Activated B cell treated with CpG ODN at 0.5 μM for 24 hours (primary cell): ENCODE results near the gene ABCA13. TPM values are rescaled to one million over a fixed set of nuclear protein-coding genes. Genes with fewer than 3 reads are reported as not detected.
"Not testable (repeated sequence)": the region's sequence is repeated elsewhere in the genome, so short reads cannot be mapped to it uniquely, and the experiment has no call there.

Experiments
- ATAC-seq: fragments of 200-7000 bp; cut with Tn5 transposase; one replicate; pipeline ENCODE4 v1.10.0; 2021; ENCODE audit warnings: low read depth, mild to moderate bottlenecking, moderate library complexity
- CTCF ChIA-PET: fragments of 350-600 bp; sonication (Branson Sonifier 250); formaldehyde crosslinking; loops from one replicate; lab custom pipeline; 2021; ENCODE audit warnings: antibody characterized with exemption; lab: Charles Lee
- POLR2A ChIA-PET: fragments of 350-600 bp; sonication (Branson Sonifier 250); formaldehyde crosslinking; loops from one replicate; lab custom pipeline; 2021; ENCODE audit warnings: antibody characterized with exemption; lab: Charles Lee
- DNase-seq: peaks from one replicate; pipeline ENCODE4 v3.0.0; 2022
- H3K27ac Mint-ChIP-seq: one replicate; pipeline ENCODE4 v1.8.0; 2020; ENCODE audit warnings: mixed read lengths
- H3K27me3 Mint-ChIP-seq: one replicate; pipeline ENCODE4 v1.8.0; 2021; ENCODE audit warnings: mixed read lengths
- H3K36me3 Mint-ChIP-seq: one replicate; pipeline ENCODE4 v1.8.0; 2021; ENCODE audit warnings: low read depth, mixed read lengths
- H3K4me1 Mint-ChIP-seq: one replicate; pipeline ENCODE4 v1.8.0; 2021; ENCODE audit warnings: mixed read lengths
- H3K4me3 Mint-ChIP-seq: one replicate; pipeline ENCODE4 v1.8.0; 2020; ENCODE audit warnings: mild to moderate bottlenecking, mixed read lengths
- H3K9me3 Mint-ChIP-seq: one replicate; pipeline ENCODE4 v1.8.0; 2020; ENCODE audit warnings: mixed read lengths
- intact Hi-C: fragments of 100-400 bp; cut with micrococcal nuclease; formaldehyde crosslinking; loops from one replicate; pipeline ENCODE4 v1.15.1; 2024
- total RNA-seq: library from RNA; stranded (reverse); gene quantifications from 2 replicates; pipeline ENCODE4 v1.2.3, GENCODE V29; 2022
- TF ChIP-seq, protein P1 (sequence below): fragments of 200-600 bp; IDR thresholded peaks from one replicate; pipeline ENCODE4 v1.8.0; 2022; ENCODE audit warnings: antibody characterized with exemption, mild to moderate bottlenecking

The ABCA13 gene
- total RNA-seq, 1 donor from 2014 or later = not detected

DNA sequence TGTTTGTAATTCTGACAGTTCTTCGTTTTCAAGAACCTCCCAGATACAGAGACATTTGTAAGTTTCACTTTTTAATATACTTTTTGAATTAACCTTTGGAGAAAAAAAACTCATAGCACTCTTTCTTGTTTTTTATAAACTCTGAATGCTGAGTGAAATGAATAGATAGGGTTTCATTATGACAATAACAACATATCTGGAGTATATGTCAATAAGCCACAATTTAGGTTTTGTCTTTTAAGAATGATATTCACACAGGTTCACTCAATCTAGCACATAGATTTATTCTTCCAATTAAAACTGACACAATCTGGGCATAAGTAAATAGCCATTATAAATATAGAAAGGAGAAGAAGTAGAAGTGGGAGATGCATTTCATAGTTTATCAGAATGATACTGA lies 21.7 kb downstream of the ABCA13 start:
- no peaks in the 10 kb centered on the region for H3K27me3 Mint-ChIP-seq
- intact Hi-C loops = no loop called here
- ChIA-PET POLR2A (no interaction called here), CTCF (no interaction called here)
- TF ChIP-seq, protein P1, sequence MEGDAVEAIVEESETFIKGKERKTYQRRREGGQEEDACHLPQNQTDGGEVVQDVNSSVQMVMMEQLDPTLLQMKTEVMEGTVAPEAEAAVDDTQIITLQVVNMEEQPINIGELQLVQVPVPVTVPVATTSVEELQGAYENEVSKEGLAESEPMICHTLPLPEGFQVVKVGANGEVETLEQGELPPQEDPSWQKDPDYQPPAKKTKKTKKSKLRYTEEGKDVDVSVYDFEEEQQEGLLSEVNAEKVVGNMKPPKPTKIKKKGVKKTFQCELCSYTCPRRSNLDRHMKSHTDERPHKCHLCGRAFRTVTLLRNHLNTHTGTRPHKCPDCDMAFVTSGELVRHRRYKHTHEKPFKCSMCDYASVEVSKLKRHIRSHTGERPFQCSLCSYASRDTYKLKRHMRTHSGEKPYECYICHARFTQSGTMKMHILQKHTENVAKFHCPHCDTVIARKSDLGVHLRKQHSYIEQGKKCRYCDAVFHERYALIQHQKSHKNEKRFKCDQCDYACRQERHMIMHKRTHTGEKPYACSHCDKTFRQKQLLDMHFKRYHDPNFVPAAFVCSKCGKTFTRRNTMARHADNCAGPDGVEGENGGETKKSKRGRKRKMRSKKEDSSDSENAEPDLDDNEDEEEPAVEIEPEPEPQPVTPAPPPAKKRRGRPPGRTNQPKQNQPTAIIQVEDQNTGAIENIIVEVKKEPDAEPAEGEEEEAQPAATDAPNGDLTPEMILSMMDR = no peak
- no peak for ATAC-seq
- H3K4me1 Mint-ChIP-seq = no peaks in the 10 kb centered on the region
- no peak overlapping the region for H3K27ac Mint-ChIP-seq
- H3K9me3 Mint-ChIP-seq = no peaks in the 10 kb centered on the region
- no peaks in the 10 kb centered on the region for H3K36me3 Mint-ChIP-seq
- no peak for DNase-seq
- H3K4me3 Mint-ChIP-seq = no peak overlapping the region

DNA sequence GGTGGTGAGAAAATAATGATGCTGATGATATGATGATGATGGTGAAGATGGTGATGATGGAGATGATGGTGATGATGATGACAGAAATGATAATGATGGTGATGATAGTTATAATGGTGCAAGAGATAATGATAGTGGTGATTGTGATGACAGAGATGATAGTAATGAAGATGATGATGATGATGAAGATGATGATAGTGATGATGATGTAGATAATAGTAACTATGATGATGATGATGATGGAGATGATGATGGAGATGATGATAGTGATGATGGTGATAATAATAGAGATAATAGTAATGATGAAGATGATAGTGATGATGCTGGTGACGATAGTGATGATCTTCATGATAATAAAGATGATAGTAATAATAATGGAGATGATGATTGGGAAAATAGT lies 22.2 kb downstream of the ABCA13 start:
- TF ChIP-seq, protein P1 = no peak
- ChIA-PET POLR2A (no interaction called here), CTCF (no interaction called here)
- no peaks in the 10 kb centered on the region for H3K27me3 Mint-ChIP-seq
- H3K9me3 Mint-ChIP-seq = no peaks in the 10 kb centered on the region
- intact Hi-C loops = no loop called here
- ATAC-seq = no peak
- no peaks in the 10 kb centered on the region for H3K4me1 Mint-ChIP-seq
- no peak for DNase-seq
- no peaks in the 10 kb centered on the region for H3K36me3 Mint-ChIP-seq
- H3K4me3 Mint-ChIP-seq = no peak overlapping the region
- H3K27ac Mint-ChIP-seq = no peak overlapping the region

DNA sequence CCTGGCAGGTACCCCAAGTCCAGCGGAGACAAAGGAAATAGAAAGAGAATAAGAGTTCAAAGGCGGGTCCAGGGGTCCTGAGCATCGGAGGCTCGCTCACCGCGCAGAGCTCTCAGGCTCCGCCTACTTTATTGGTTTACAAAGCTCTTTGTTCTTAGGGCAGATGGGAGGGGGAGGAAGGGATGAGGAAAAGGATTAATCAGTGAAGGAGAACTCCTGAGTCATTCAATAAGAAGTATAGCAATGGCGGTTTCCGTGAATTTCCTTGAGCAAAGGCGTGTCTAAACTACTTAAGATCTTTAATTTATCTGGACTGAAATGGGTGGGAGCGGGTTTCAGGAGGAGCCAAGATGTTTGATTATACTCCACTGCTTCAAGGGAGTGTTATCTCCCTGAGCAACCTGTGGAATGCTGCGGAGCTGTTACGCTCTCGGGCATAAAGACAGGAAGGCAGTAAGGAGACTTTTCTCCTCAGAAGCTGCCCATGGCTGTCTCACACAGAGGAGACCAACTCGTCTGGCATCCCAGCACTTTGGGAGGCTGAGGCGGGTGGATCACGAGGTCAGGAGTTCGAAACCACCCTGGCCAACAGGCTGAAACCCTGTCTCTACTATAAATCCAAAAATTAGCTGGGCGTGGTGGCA lies 29.8 kb downstream of the ABCA13 start:
- POLR2A ChIA-PET, H3K9me3 Mint-ChIP-seq, intact Hi-C loops, H3K27me3 Mint-ChIP-seq, H3K4me1 Mint-ChIP-seq, H3K4me3 Mint-ChIP-seq, CTCF ChIA-PET, ATAC-seq, DNase-seq, H3K27ac Mint-ChIP-seq, H3K36me3 Mint-ChIP-seq: not testable (repeated sequence)

DNA sequence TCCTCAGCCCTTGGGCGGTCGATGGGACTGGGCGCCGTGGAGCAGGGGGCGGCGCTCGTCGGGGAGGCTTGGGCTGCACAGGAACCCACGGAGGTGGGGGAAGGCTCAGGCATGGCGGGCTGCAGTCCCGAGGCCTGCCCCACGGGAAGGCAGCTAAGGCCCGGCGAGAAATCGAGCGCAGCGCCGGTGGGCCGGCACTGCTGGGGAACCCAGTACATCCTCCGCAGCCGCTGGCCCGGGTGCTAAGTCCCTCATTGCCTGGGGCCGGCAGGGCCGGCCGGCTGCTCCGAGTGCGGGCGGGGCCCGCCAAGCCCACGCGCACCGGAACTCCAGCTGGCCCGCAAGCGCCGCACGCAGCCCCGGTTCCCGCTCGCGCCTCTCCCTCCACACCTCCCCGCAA lies 31.7 kb downstream of the ABCA13 start:
- H3K4me1 Mint-ChIP-seq, CTCF ChIA-PET, H3K27me3 Mint-ChIP-seq, H3K27ac Mint-ChIP-seq, intact Hi-C loops, DNase-seq, POLR2A ChIA-PET, H3K9me3 Mint-ChIP-seq, ATAC-seq, H3K36me3 Mint-ChIP-seq, H3K4me3 Mint-ChIP-seq: not testable (repeated sequence)

- intact Hi-C loops = no loop called here
- TF ChIP-seq, protein P1 = no peak
- POLR2A ChIA-PET = no interaction called here
Measured at GRCh38 chr7:48207155-48207675, 36.0 kb downstream of the ABCA13 start.

GRCh38 chr7:48209004-48209600 lies 37.8 kb downstream of the ABCA13 start:
- TF ChIP-seq, protein P1 = no peak
- intact Hi-C loops = no loop called here
- no peaks in the 10 kb centered on the region for H3K9me3 Mint-ChIP-seq
- ChIA-PET POLR2A (no interaction called here), CTCF (no interaction called here)
- no peaks in the 10 kb centered on the region for H3K4me1 Mint-ChIP-seq
- DNase-seq (no peak), ATAC-seq (no peak)
- H3K27ac Mint-ChIP-seq = no peak overlapping the region
- no peaks in the 10 kb centered on the region for H3K36me3 Mint-ChIP-seq
- H3K27me3 Mint-ChIP-seq = peaks cover 2% of the 10 kb centered on the region
- no peak overlapping the region for H3K4me3 Mint-ChIP-seq

More at GRCh38 chr7:48207155-48207675, 36.0 kb downstream of the ABCA13 start:
- CTCF ChIA-PET = no interaction called here
- Mint-ChIP-seq H3K4me1 (no peaks in the 10 kb centered on the region), H3K9me3 (no peaks in the 10 kb centered on the region), H3K27me3 (peaks cover 2% of the 10 kb centered on the region), H3K36me3 (no peaks in the 10 kb centered on the region), H3K27ac (no peak overlapping the region), H3K4me3 (no peak overlapping the region)
- ATAC-seq (no peak), DNase-seq (no peak)
